Keratinocyte (primary cell): Measurements from ENCODE around the gene MAEA.

Experiments
- EZH2 ChIP-seq: IDR thresholded peaks from one replicate; pipeline ENCODE4 v1.6.1; 2012; ENCODE audit warnings: inconsistent platforms, mild to moderate bottlenecking, low read length, moderate library complexity
- TF ChIP-seq, protein P1 (sequence below), 3 experiments: IDR thresholded peaks in 1 of 3; conservative IDR thresholded peaks in 1 of 3; optimal IDR thresholded peaks in 1 of 3; 2 replicates in 2 of 3; 3 replicates in 1 of 3; pipeline versions ENCODE3 to v1.5.1; 2011; ENCODE audit warnings: low read length in 3 of 3, mild to moderate bottlenecking in 3 of 3, moderate library complexity in 2 of 3, control low read depth in 1 of 3, inconsistent platforms in 1 of 3; ENCODE audit not compliant: insufficient read depth in 2 of 3; ENCODE audit errors: extremely low read depth in 1 of 3

DNA sequence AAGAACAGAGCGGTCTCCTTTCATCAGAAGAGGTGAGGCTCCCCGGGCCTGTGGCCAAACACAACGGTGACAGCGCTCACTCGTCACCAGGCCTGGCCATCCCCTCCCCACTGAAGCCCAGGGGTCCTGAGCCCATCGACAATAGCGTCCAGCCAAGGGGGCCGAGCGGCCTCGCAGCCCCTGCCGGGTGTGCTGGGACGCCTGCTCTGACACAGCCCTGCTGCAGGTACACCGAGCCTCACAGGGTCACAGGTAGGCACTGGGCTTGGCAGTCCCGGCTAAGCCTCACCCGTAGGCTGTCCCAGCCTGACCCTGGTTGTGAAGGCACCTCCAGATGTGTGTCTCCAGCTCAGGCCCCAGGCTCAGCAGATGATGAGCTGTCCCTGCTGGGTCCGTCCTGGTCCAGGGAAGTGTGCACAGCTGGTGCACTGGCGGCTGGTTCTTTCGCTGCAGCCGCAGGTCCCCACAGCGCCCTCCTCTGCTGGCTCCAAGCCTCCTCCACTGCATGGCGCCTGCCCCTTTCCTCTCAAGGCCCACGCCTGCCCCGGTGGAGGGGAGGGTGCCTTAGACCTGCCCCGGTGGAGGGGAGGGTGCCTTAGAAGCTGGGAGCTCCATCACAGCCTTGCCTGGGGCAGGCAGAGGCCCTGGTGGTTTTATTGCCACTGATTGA lies 78.9 kb downstream of the MAEA start:
- TF ChIP-seq, protein P1, sequence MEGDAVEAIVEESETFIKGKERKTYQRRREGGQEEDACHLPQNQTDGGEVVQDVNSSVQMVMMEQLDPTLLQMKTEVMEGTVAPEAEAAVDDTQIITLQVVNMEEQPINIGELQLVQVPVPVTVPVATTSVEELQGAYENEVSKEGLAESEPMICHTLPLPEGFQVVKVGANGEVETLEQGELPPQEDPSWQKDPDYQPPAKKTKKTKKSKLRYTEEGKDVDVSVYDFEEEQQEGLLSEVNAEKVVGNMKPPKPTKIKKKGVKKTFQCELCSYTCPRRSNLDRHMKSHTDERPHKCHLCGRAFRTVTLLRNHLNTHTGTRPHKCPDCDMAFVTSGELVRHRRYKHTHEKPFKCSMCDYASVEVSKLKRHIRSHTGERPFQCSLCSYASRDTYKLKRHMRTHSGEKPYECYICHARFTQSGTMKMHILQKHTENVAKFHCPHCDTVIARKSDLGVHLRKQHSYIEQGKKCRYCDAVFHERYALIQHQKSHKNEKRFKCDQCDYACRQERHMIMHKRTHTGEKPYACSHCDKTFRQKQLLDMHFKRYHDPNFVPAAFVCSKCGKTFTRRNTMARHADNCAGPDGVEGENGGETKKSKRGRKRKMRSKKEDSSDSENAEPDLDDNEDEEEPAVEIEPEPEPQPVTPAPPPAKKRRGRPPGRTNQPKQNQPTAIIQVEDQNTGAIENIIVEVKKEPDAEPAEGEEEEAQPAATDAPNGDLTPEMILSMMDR (optimal IDR thresholded peaks at IDR 0.05 in 1 of 3, IDR thresholded peaks at IDR 0.05 in 1 of 3, conservative IDR thresholded peaks at IDR 0.05 in 1 of 3; ENCODE audit: extremely low read depth in 1 of 3, insufficient read depth in 2 of 3, low read length in 3 of 3) = no peak
- TF ChIP-seq EZH2 = no peak
